ENCODE measurements around the gene STRBP.

The STRBP gene

DNA sequence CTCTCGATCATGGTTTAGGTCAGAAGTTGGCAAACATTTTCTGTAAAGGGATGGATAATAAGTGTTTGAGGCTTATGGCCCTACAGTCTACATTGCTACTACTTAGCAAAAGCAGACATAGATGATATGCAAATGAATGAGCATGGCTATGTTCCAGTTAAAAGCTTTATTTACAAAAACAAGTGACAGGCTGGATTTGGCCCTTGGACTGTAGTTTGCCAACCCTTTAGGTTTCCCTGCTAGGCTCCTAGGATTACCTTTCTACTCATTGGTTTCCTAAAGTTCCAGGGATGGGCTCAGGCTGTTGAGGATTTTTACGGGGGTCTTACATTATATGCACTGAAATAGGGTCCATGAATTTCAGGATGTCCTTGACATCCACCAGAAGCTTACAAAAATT lies 177.4 kb downstream of the STRBP start:
- H3K4me3 ChIP-seq (ENCODE audit: low read depth in 1 of 2, low read length in 1 of 2): no peak overlapping the region
- no peaks in the 10 kb centered on the region for H3K27me3 ChIP-seq
- H3K36me3 ChIP-seq: peaks cover 54% of the 10 kb centered on the region
- no peak overlapping the region for H3K27ac ChIP-seq
- no peaks in the 10 kb centered on the region for H3K9me3 ChIP-seq
- H3K4me1 ChIP-seq (ENCODE audit: control insufficient read depth in 1 of 2, insufficient read depth in 1 of 2, low read depth in 1 of 2, low read length in 1 of 2): no peaks in the 10 kb centered on the region
- TF ChIP-seq, protein P1, sequence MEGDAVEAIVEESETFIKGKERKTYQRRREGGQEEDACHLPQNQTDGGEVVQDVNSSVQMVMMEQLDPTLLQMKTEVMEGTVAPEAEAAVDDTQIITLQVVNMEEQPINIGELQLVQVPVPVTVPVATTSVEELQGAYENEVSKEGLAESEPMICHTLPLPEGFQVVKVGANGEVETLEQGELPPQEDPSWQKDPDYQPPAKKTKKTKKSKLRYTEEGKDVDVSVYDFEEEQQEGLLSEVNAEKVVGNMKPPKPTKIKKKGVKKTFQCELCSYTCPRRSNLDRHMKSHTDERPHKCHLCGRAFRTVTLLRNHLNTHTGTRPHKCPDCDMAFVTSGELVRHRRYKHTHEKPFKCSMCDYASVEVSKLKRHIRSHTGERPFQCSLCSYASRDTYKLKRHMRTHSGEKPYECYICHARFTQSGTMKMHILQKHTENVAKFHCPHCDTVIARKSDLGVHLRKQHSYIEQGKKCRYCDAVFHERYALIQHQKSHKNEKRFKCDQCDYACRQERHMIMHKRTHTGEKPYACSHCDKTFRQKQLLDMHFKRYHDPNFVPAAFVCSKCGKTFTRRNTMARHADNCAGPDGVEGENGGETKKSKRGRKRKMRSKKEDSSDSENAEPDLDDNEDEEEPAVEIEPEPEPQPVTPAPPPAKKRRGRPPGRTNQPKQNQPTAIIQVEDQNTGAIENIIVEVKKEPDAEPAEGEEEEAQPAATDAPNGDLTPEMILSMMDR (IDR thresholded peaks at IDR 0.05): no peak

DNA sequence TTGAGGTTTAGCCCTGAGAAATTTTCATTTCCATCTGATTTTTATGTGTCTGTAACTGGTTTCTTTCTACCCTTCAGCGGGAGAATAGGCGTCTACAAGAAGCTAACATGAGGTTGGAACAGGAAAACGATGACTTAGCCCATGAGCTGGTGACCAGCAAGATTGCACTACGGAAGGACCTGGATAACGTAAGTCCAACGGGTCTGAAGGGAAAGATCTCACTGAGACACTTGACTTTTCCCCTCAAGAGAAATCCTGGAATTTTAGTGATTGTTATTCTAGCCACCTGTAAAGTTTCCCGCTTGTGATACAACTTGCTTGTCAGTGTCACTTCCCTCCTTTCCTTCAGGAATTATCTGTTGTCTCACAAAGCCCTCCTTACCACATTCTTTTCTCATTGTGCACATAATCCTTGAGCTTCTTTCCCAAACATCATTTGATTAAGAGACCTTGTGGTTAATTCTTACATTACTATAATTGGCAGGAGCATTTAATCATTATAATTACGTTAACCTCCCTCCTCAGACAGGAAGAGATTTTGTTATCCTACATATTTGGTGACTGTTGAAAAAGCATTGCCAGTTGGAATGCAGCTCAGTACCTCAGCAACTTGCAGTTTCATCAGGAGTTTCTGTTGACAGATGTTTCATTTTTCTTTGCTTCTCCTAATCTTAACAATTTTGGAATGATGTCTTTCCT lies 178.0 kb downstream of the STRBP start:
- TF ChIP-seq, protein P1 (IDR thresholded peaks at IDR 0.05): no peak
- Histone ChIP-seq H3K27me3 (no peaks in the 10 kb centered on the region), H3K36me3 (peaks cover 48% of the 10 kb centered on the region), H3K4me1 (ENCODE audit: control insufficient read depth in 1 of 2, insufficient read depth in 1 of 2, low read depth in 1 of 2, low read length in 1 of 2) (no peaks in the 10 kb centered on the region), H3K27ac (no peak overlapping the region), H3K4me3 (ENCODE audit: low read depth in 1 of 2, low read length in 1 of 2) (no peak overlapping the region), H3K9me3 (no peaks in the 10 kb centered on the region)

GRCh38 chr9:123089790-123090189 lies 178.6 kb downstream of the STRBP start:
- Histone ChIP-seq H3K4me1 (ENCODE audit: control insufficient read depth in 1 of 2, insufficient read depth in 1 of 2, low read depth in 1 of 2, low read length in 1 of 2) (no peaks in the 10 kb centered on the region), H3K36me3 (peaks cover 49% of the 10 kb centered on the region), H3K9me3 (no peaks in the 10 kb centered on the region), H3K27ac (no peak overlapping the region), H3K4me3 (ENCODE audit: low read depth in 1 of 2, low read length in 1 of 2) (no peak overlapping the region), H3K27me3 (no peaks in the 10 kb centered on the region)
- TF ChIP-seq, protein P1 (IDR thresholded peaks at IDR 0.05): no peak

DNA sequence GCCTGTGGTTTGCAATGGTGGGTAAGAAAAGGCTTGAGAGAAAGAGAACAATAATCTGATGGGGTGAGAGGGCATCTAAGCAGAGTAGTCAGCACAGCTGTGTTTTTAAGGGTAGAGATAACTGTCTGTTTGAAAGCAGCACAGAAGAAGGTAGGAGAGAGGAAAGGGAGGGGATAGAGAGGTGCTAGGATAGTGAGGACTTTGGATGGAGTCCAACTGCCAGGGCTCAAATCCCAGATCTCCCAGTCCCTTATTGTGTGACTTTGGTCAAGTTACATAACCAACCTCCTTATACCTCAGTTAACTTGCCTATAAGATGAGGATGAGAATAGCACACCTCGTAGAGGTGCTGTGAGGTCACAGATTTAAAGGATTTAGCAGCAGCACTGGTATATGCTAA lies 179.3 kb downstream of the STRBP start:
- Histone ChIP-seq H3K9me3 (no peaks in the 10 kb centered on the region), H3K27me3 (no peaks in the 10 kb centered on the region), H3K4me1 (ENCODE audit: control insufficient read depth in 1 of 2, insufficient read depth in 1 of 2, low read depth in 1 of 2, low read length in 1 of 2) (no peaks in the 10 kb centered on the region), H3K27ac (no peak overlapping the region), H3K4me3 (ENCODE audit: low read depth in 1 of 2, low read length in 1 of 2) (no peak overlapping the region), H3K36me3 (peaks cover 56% of the 10 kb centered on the region)
- TF ChIP-seq, protein P1 (IDR thresholded peaks at IDR 0.05): no peak

DNA sequence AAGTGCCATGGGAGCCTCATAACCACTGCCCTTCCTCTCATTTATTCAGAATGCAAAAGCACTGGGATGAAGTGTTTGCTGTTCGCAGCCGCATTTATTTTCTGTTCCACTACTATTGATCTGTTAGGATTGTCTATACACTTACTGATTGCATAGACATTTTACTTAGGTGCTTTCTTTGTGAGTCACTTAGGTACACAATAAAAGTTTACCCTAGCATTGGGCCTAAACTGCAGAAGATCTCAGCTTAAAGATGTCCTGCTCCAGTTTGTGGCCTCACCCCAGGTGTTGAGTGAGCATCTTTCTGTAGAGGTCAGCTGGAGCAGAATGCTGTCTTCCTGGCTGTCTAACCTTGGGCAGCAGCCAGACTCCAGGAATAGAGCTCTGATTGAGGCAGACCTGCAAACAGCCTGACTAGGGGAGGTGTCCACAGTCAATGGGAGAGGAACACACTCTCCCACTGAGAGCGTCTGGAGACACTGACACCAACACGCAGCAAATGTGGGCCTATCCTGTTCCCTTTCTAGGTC lies 181.0 kb downstream of the STRBP start:
- TF ChIP-seq, protein P1 (IDR thresholded peaks at IDR 0.05): no peak
- Histone ChIP-seq H3K27me3 (no peaks in the 10 kb centered on the region), H3K4me3 (ENCODE audit: low read depth in 1 of 2, low read length in 1 of 2) (no peak overlapping the region), H3K27ac (no peak overlapping the region), H3K36me3 (peaks cover 52% of the 10 kb centered on the region), H3K9me3 (no peaks in the 10 kb centered on the region), H3K4me1 (ENCODE audit: control insufficient read depth in 1 of 2, insufficient read depth in 1 of 2, low read depth in 1 of 2, low read length in 1 of 2) (no peaks in the 10 kb centered on the region)

Data from neutrophil (primary cell).